H9 (cell line): ENCODE measurements around the gene PAK2. TPM values are rescaled to one million over a fixed set of nuclear protein-coding genes. Genes with fewer than 3 reads are reported as not detected.
A peak's percentile ranks its signal among the peaks of the same experiment; 100 is the strongest.
"Not testable (repeated sequence)": the region's sequence is repeated elsewhere in the genome, so short reads cannot be mapped to it uniquely, and the experiment has no call there.

ENCODE experiments used
- DNase-seq: peaks from one replicate; pipeline ENCODE4 v3.0.0-alpha.2; 2017
- H2AFZ ChIP-seq: one replicate; pipeline ENCODE4 v1.6.1; 2013; ENCODE audit warnings: mild to moderate bottlenecking, low read length, control low read depth, moderate library complexity
- H2AK5ac ChIP-seq: 2 replicates; pipeline ENCODE4 v1.6.1; 2013; ENCODE audit warnings: low read length, control low read depth, mixed read lengths; ENCODE audit not compliant: insufficient read length
- H2BK120ac ChIP-seq: one replicate; pipeline ENCODE4 v1.6.1; 2013; ENCODE audit warnings: low read depth, mild to moderate bottlenecking, low read length, control low read depth, inconsistent platforms; ENCODE audit not compliant: poor library complexity, severe bottlenecking
- H2BK12ac ChIP-seq: 2 replicates; pipeline ENCODE4 v1.6.1; 2013; ENCODE audit warnings: low read length, control low read depth, mixed read lengths, low read depth; ENCODE audit not compliant: insufficient read length
- H2BK15ac ChIP-seq: 2 replicates; pipeline ENCODE4 v1.6.1; 2013; ENCODE audit warnings: low read depth, low read length, control low read depth
- H2BK20ac ChIP-seq: one replicate; pipeline ENCODE4 v1.6.1; 2013; ENCODE audit warnings: low read depth, mild to moderate bottlenecking, low read length, control low read depth, inconsistent platforms; ENCODE audit not compliant: poor library complexity, severe bottlenecking
- H2BK5ac ChIP-seq: 2 replicates; pipeline ENCODE4 v1.6.1; 2013; ENCODE audit warnings: low read length, control low read depth, mixed read lengths; ENCODE audit not compliant: insufficient read length
- H3K14ac ChIP-seq: 2 replicates; pipeline ENCODE4 v1.6.1; 2013; ENCODE audit warnings: low read length, control low read depth; ENCODE audit not compliant: insufficient read depth
- H3K18ac ChIP-seq: 2 replicates; pipeline ENCODE4 v1.6.1; 2013; ENCODE audit warnings: low read depth, mild to moderate bottlenecking, mixed read lengths, low read length, control low read depth; ENCODE audit not compliant: insufficient read length
- H3K23ac ChIP-seq: 2 replicates; pipeline ENCODE4 v1.6.1; 2013; ENCODE audit warnings: low read length, control low read depth, mixed read lengths, low read depth; ENCODE audit not compliant: insufficient read length
- H3K23me2 ChIP-seq: 2 replicates; pipeline ENCODE4 v1.6.1; 2013; ENCODE audit warnings: low read depth, mild to moderate bottlenecking, mixed read lengths, low read length, control low read depth; ENCODE audit not compliant: insufficient read length, poor library complexity, severe bottlenecking
- H3K27ac ChIP-seq: 2 replicates; pipeline ENCODE4 v1.5.1; 2013; ENCODE audit warnings: low read length, control low read depth, mixed read lengths, low read depth; ENCODE audit not compliant: insufficient read length
- H3K27me3 ChIP-seq: 2 replicates; pipeline ENCODE4 v1.6.1; 2013; ENCODE audit warnings: low read length, control low read depth, inconsistent platforms; ENCODE audit not compliant: insufficient read depth
- H3K4ac ChIP-seq: 2 replicates; pipeline ENCODE4 v1.6.1; 2013; ENCODE audit warnings: low read depth, mild to moderate bottlenecking, control low read depth, inconsistent platforms, low read length, moderate library complexity
- H3K4me1 ChIP-seq: 2 replicates; pipeline ENCODE4 v1.6.1; 2013; ENCODE audit warnings: low read length, control low read depth, inconsistent platforms; ENCODE audit not compliant: insufficient read depth
- H3K4me2 ChIP-seq: 2 replicates; pipeline ENCODE4 v1.6.1; 2013; ENCODE audit warnings: low read length, control low read depth, mixed read lengths; ENCODE audit not compliant: insufficient read length, insufficient read depth
- H3K56ac ChIP-seq: 2 replicates; pipeline ENCODE4 v1.6.1; 2013; ENCODE audit warnings: low read depth, mild to moderate bottlenecking, mixed read lengths, low read length, control low read depth; ENCODE audit not compliant: insufficient read length
- H3K79me1 ChIP-seq: 2 replicates; pipeline ENCODE4 v1.6.1; 2013; ENCODE audit warnings: low read depth, mild to moderate bottlenecking, moderate library complexity, low read length, control low read depth, inconsistent platforms; ENCODE audit not compliant: insufficient read depth, poor library complexity, severe bottlenecking
- H3K79me2 ChIP-seq: 2 replicates; pipeline ENCODE4 v1.6.1; 2013; ENCODE audit warnings: low read length, control low read depth, inconsistent platforms; ENCODE audit not compliant: insufficient read depth
- H3K9ac ChIP-seq: 2 replicates; pipeline ENCODE4 v1.6.1; 2013; ENCODE audit warnings: low read length, control low read depth, mixed read lengths; ENCODE audit not compliant: insufficient read length; ENCODE audit errors: extremely low read depth
- H3K9me3 ChIP-seq: one replicate; pipeline ENCODE4 v1.6.1; 2013; ENCODE audit warnings: low read depth, low read length, inconsistent platforms; ENCODE audit not compliant: control insufficient read depth
- H3T11ph ChIP-seq: one replicate; pipeline ENCODE4 v1.6.1; 2013; ENCODE audit warnings: mild to moderate bottlenecking, low read length, control low read depth, inconsistent platforms
- H4K20me1 ChIP-seq: one replicate; pipeline ENCODE4 v1.6.1; 2013; ENCODE audit not compliant: control insufficient read depth, insufficient read length, insufficient read depth
- H4K5ac ChIP-seq: 2 replicates; pipeline ENCODE4 v1.6.1; 2013; ENCODE audit warnings: low read depth, mild to moderate bottlenecking, mixed read lengths, low read length, control low read depth; ENCODE audit not compliant: insufficient read length
- H4K8ac ChIP-seq: replicated peaks from 2 replicates; pipeline ENCODE4 v1.6.1; 2013; ENCODE audit warnings: low read length, control low read depth, mixed read lengths, low read depth; ENCODE audit not compliant: insufficient read length
- H4K91ac ChIP-seq: 2 replicates; pipeline ENCODE4 v1.6.1; 2013; ENCODE audit warnings: low read depth, mild to moderate bottlenecking, moderate library complexity, mixed read lengths, low read length, control low read depth; ENCODE audit not compliant: insufficient read length
- H3K27ac Mint-ChIP-seq, 3 experiments: 2 replicates in 2 of 3; 3 replicates in 1 of 3; pipeline ENCODE4 v1.8.0; 2020 to 2021; ENCODE audit warnings: mixed read lengths in 3 of 3, mild to moderate bottlenecking in 1 of 3, moderate library complexity in 1 of 3
- H3K27me3 Mint-ChIP-seq: 2 replicates; pipeline ENCODE4 v1.8.0; 2021; ENCODE audit warnings: low read depth, mild to moderate bottlenecking, moderate library complexity, mixed read lengths
- H3K36me3 Mint-ChIP-seq, 3 experiments: 2 replicates in 2 of 3; 3 replicates in 1 of 3; pipeline ENCODE4 v1.8.0; 2020 to 2021; ENCODE audit warnings: low read depth in 3 of 3, mixed read lengths in 3 of 3; ENCODE audit not compliant: insufficient read depth in 1 of 3
- H3K4me1 Mint-ChIP-seq, 2 experiments: 2 replicates each; pipeline ENCODE4 v1.8.0; 2020; ENCODE audit warnings: mixed read lengths in 2 of 2
- H3K4me3 Mint-ChIP-seq, 2 experiments: 2 replicates in 1 of 2; 3 replicates in 1 of 2; pipeline ENCODE4 v1.8.0; 2020 to 2021; ENCODE audit warnings: mild to moderate bottlenecking in 2 of 2, mixed read lengths in 2 of 2, moderate library complexity in 1 of 2
- H3K9me3 Mint-ChIP-seq, 2 experiments: 2 replicates in 1 of 2; 3 replicates in 1 of 2; pipeline ENCODE4 v1.8.0; 2020; ENCODE audit warnings: mild to moderate bottlenecking in 2 of 2, mixed read lengths in 2 of 2, moderate library complexity in 1 of 2
- WGBS: extraction: QIAGEN DNeasy Blood & Tissue Kit; methylation state at CpG from one replicate; pipeline ENCODE4 v1.1.7; 2013; ENCODE audit warnings: missing lambda C conversion rate, low lambda C conversion rate, mixed read lengths; ENCODE audit not compliant: insufficient read length; ENCODE audit errors: extremely low coverage; 5-methylcytosine and 5-hydroxymethylcytosine counted together
- total RNA-seq: library from RNA; stranded (reverse); gene quantifications from 2 replicates; pipeline ENCODE4 v1.2.1, GENCODE V29; 2021
- TF ChIP-seq, protein P1 (sequence below): fragments of 200-600 bp; sonication (generic); conservative IDR thresholded peaks from 3 replicates; pipeline ENCODE4 v1.8.0; 2021; ENCODE audit warnings: antibody characterized with exemption, mild to moderate bottlenecking

PAK2 gene
- total RNA-seq, 1 experiment from 2014 or later = 65.7 TPM

DNA sequence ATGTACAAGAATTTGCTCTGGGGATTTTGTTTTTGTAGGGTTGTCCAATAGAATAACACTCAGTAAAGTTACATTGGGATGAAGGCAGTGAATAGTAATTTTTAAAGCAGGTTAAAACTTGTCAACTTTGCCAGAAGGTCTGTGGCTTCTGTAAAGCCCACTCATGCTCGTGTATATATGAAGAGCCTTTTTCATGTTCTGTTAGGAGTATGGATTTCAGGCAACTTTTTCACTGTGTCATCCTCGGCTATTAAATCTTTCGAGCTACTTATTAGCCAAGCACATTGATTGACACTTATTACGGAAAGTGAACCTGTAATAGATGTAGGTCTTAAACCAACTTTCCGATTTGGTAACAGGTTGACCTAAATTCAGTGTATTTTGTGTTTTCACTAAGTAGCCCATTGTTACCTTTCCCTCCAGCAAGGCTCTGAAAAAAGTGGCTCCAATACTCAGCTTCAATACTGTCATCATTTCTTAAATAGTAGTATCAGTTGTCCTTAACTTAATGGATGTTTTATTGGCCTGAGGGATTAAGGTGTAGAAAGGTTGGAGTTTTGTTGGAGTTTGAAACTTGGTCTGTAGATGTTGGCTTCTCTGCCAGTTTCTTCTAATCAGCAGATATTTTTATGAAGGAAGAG is 1.7 kb downstream of the PAK2 start:
- H3K79me1 ChIP-seq = no peaks in the 10 kb centered on the region
- no peaks in the 10 kb centered on the region for H4K20me1 ChIP-seq
- H3K36me3 Mint-ChIP-seq = peaks cover 5 to 12% (median 6%) of the 10 kb centered on the region in 3 experiments; a peak in 5 of 7 replicates
- peaks cover 7% of the 10 kb centered on the region for H3K23me2 ChIP-seq
- H3K27ac ChIP-seq = no peak overlapping the region
- H2BK15ac ChIP-seq = no peak overlapping the region
- no peak overlapping the region for H2BK120ac ChIP-seq
- TF ChIP-seq, protein P1, sequence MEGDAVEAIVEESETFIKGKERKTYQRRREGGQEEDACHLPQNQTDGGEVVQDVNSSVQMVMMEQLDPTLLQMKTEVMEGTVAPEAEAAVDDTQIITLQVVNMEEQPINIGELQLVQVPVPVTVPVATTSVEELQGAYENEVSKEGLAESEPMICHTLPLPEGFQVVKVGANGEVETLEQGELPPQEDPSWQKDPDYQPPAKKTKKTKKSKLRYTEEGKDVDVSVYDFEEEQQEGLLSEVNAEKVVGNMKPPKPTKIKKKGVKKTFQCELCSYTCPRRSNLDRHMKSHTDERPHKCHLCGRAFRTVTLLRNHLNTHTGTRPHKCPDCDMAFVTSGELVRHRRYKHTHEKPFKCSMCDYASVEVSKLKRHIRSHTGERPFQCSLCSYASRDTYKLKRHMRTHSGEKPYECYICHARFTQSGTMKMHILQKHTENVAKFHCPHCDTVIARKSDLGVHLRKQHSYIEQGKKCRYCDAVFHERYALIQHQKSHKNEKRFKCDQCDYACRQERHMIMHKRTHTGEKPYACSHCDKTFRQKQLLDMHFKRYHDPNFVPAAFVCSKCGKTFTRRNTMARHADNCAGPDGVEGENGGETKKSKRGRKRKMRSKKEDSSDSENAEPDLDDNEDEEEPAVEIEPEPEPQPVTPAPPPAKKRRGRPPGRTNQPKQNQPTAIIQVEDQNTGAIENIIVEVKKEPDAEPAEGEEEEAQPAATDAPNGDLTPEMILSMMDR = no peak
- no peaks in the 10 kb centered on the region; the same call in 1 of the 2 replicates for H3K4me1 ChIP-seq
- no peak overlapping the region for H2BK12ac ChIP-seq
- no peak overlapping the region for H4K8ac ChIP-seq
- no peak overlapping the region for H2BK20ac ChIP-seq
- no peak overlapping the region for H3T11ph ChIP-seq
- peak overlapping the region; percentile 97 for H3K4me2 ChIP-seq
- no peaks in the 10 kb centered on the region for H3K27me3 Mint-ChIP-seq
- H3K56ac ChIP-seq = no peak overlapping the region
- H3K79me2 ChIP-seq = peaks cover 32% of the 10 kb centered on the region; the same call in 1 of the 2 replicates
- no CpG with 5 or more reads among the region's 5 CpGs for WGBS
- H3K4me3 Mint-ChIP-seq = peak overlapping the region; percentile 99
- no peaks in the 10 kb centered on the region for H3K9me3 ChIP-seq
- H3K18ac ChIP-seq = no peak overlapping the region
- H2AK5ac ChIP-seq = no peak overlapping the region
- no peak overlapping the region for H2BK5ac ChIP-seq
- no peak overlapping the region for H3K14ac ChIP-seq
- peak overlapping the region; percentile 89 for H3K9ac ChIP-seq
- no peak overlapping the region for H3K4ac ChIP-seq
- H3K4me1 Mint-ChIP-seq = peaks cover 17 to 25% of the 10 kb centered on the region in 2 experiments
- H3K9me3 Mint-ChIP-seq = peaks cover 3 to 5% of the 10 kb centered on the region in 2 experiments; a peak in 4 of 5 replicates
- no peak overlapping the region for H3K23ac ChIP-seq
- H3K27ac Mint-ChIP-seq = peak overlapping the region in 2 of 3 experiments; percentile 27 to 99; a peak in 3 of 7 replicates
- DNase-seq = no peak
- H4K5ac ChIP-seq = no peak overlapping the region
- no peaks in the 10 kb centered on the region for H3K27me3 ChIP-seq
- no peak overlapping the region for H2AFZ ChIP-seq
- no peak overlapping the region for H4K91ac ChIP-seq

DNA sequence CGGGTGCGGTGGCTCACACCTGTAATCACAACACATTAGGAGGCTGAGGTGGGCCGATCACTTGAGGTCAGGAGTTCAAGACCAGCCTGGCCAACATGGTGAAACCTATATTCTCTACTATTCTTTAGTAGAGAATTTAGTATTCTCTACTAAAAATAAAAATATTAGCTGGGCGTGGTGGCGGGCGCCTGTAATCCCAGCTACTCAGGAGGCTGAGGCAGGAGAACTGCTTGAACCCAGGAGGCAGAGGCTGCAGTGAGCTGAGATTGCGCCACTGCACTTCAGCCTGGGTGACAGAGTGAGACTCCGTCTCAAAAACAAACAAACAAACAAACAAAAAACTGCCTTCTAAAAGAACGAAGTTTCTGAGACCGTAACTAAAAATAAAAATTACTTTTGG is 3.9 kb downstream of the PAK2 start:
- not testable (repeated sequence) for H2BK12ac ChIP-seq
- no CpG with 5 or more reads among the region's 10 CpGs for WGBS

More for the DNA sequence above, 3.9 kb downstream of the PAK2 start:
- H3K79me2 ChIP-seq = peaks cover 40% of the 10 kb centered on the region
- H4K8ac ChIP-seq, H2BK15ac ChIP-seq, H3K23ac ChIP-seq, H3K79me1 ChIP-seq, H2BK120ac ChIP-seq, H3K27me3 Mint-ChIP-seq, H3K9me3 ChIP-seq, H2BK20ac ChIP-seq, H3K23me2 ChIP-seq, H3K4ac ChIP-seq, H3K4me1 ChIP-seq, H3K4me2 ChIP-seq, H4K5ac ChIP-seq, H3T11ph ChIP-seq, H3K14ac ChIP-seq, H2AFZ ChIP-seq, H3K56ac ChIP-seq, H4K91ac ChIP-seq, H2AK5ac ChIP-seq, H3K27ac ChIP-seq, H3K4me3 Mint-ChIP-seq, H4K20me1 ChIP-seq, H3K27me3 ChIP-seq, H3K9ac ChIP-seq, H3K36me3 Mint-ChIP-seq, H2BK5ac ChIP-seq, H3K9me3 Mint-ChIP-seq, H3K18ac ChIP-seq, DNase-seq: not testable (repeated sequence)
- Mint-ChIP-seq H3K27ac (peak overlapping the region in 1 of 3 experiments; percentile 76; a peak in 2 of 7 replicates), H3K4me1 (peaks cover 26 to 32% of the 10 kb centered on the region in 2 experiments)
